HepG2 (cell line): ENCODE data around the gene LAMC1. TPM values are rescaled to one million over a fixed set of nuclear protein-coding genes. Genes with fewer than 3 reads are reported as not detected.

Experiments
- DMAP1 ChIP-seq: IDR thresholded peaks from 2 replicates; pipeline ENCODE4 v1.6.1; 2016
- E2F2 ChIP-seq: sonication (generic); formaldehyde crosslinking; IDR thresholded peaks from 2 replicates; pipeline ENCODE4 v1.4.0; 2020; ENCODE audit warnings: missing genetic modification reagents, borderline replicate concordance
- ESRRA ChIP-seq: sonication (generic); formaldehyde crosslinking; IDR thresholded peaks from 2 replicates; pipeline ENCODE4 v1.5.1; 2020; ENCODE audit warnings: mild to moderate bottlenecking, low read depth, missing genetic modification reagents
- HOXA9 ChIP-seq: sonication (generic); formaldehyde crosslinking; IDR thresholded peaks from 2 replicates; pipeline ENCODE4 v1.8.1; 2022; ENCODE audit warnings: missing genetic modification reagents, mild to moderate bottlenecking, moderate library complexity, borderline replicate concordance
- MAF1 ChIP-seq: sonication (generic); formaldehyde crosslinking; IDR thresholded peaks from 2 replicates; pipeline ENCODE4 v1.5.0; 2020; ENCODE audit warnings: missing genetic modification reagents, borderline replicate concordance
- PHB2 ChIP-seq: fragments of 450-650 bp; IDR thresholded peaks from 2 replicates; pipeline ENCODE4 v1.6.1; 2018; ENCODE audit not compliant: partially characterized antibody
- RBFOX2 ChIP-seq: fragments of 200-400 bp; formaldehyde crosslinking; IDR thresholded peaks from 2 replicates; pipeline ENCODE4 v1.6.1; 2017; ENCODE audit warnings: low read depth, mild to moderate bottlenecking, low read length
- SALL1 ChIP-seq: sonication (generic); formaldehyde crosslinking; IDR thresholded peaks from 2 replicates; pipeline ENCODE4 v1.8.0; 2022; ENCODE audit warnings: mild to moderate bottlenecking, missing genetic modification reagents
- SIN3A ChIP-seq: IDR thresholded peaks from 2 replicates; pipeline ENCODE4 v1.6.1; 2011; ENCODE audit warnings: low read depth, mild to moderate bottlenecking, control low read depth, low read length, borderline replicate concordance
- TBL1XR1 ChIP-seq: fragments of 150-350 bp; IDR thresholded peaks from 2 replicates; pipeline ENCODE4 v1.6.1; 2014; ENCODE audit warnings: borderline replicate concordance, low read length; ENCODE audit not compliant: partially characterized antibody
- TRIM24 ChIP-seq: sonication (generic); formaldehyde crosslinking; IDR thresholded peaks from 2 replicates; pipeline ENCODE4 v1.8.0; 2022; ENCODE audit warnings: mild to moderate bottlenecking, missing genetic modification reagents
- ZBTB40 ChIP-seq, 2 experiments: fragments of 450-650 bp in 1 of 2; sonication (generic) in 1 of 2; formaldehyde crosslinking in 1 of 2; IDR thresholded peaks; 2 replicates each; pipeline versions ENCODE4 v1.6.1 to v1.8.0; 2016 to 2022; ENCODE audit warnings: antibody characterized with exemption in 1 of 2, mild to moderate bottlenecking in 1 of 2, missing genetic modification reagents in 1 of 2
- ZFX ChIP-seq: sonication (generic); formaldehyde crosslinking; IDR thresholded peaks from 2 replicates; pipeline ENCODE4 v1.4.0; 2020; ENCODE audit warnings: mild to moderate bottlenecking, low read depth, missing genetic modification reagents, moderate library complexity
- ZNF451 ChIP-seq: sonication (generic); formaldehyde crosslinking; IDR thresholded peaks from 2 replicates; pipeline ENCODE4 v1.5.0; 2020; ENCODE audit warnings: mild to moderate bottlenecking, missing genetic modification reagents
- ZNF513 ChIP-seq: sonication (generic); formaldehyde crosslinking; conservative IDR thresholded peaks from 2 replicates; pipeline ENCODE4 v1.5.0; 2020; ENCODE audit warnings: missing genetic modification reagents
- ZNF570 ChIP-seq: sonication (generic); formaldehyde crosslinking; IDR thresholded peaks from 2 replicates; pipeline ENCODE4 v1.4.0; 2020; ENCODE audit warnings: mild to moderate bottlenecking, missing genetic modification reagents, borderline replicate concordance
- ZNF598 ChIP-seq: sonication (generic); formaldehyde crosslinking; IDR thresholded peaks from 2 replicates; pipeline ENCODE4 v1.5.1; 2020; ENCODE audit warnings: mild to moderate bottlenecking, missing genetic modification reagents, borderline replicate concordance
- polyA plus RNA-seq, 8 experiments: library from polyadenylated mRNA; depleted of rRNA in 3 of 8; stranded (reverse) in 7 of 8; unstranded in 1 of 8; fragments of >200 nt; fragmentation: Illumina TruSeq in 4 of 8; extraction: Trizol in 4 of 8; gene quantifications; 2 replicates each; pipeline versions ENCODE4 v1.2.1 to v1.2.3, GENCODE V29; 2011 to 2016; ENCODE audit warnings: low read depth in 4 of 8, missing spikeins in 1 of 8, mixed read lengths in 1 of 8; ENCODE audit not compliant: insufficient read depth in 1 of 8
- total RNA-seq, 5 experiments: library from RNA; depleted of rRNA; stranded (reverse); fragments of >200 nt; fragmentation: Illumina TruSeq; extraction: Trizol; gene quantifications; 2 replicates each; pipeline ENCODE4 v1.2.3, GENCODE V29; 2016; ENCODE audit warnings: low read depth in 1 of 5

The LAMC1 gene
- total and polyA plus RNA-seq, 2 of the 13 experiments (the other 11 are each of a cell fraction or from before 2014, with no cell fraction given) = 58.5 to 137 TPM

GRCh38 chr1:183023601-183024316, 539 bp downstream of the LAMC1 start (continued):
- TF ChIP-seq ZBTB40 (IDR thresholded peaks at IDR 0.05) (no peak), ZBTB40 (CRISPR knock-in tag; IDR thresholded peaks at IDR 0.05) (peak; percentile 81), SALL1 (peak; percentile 47), TRIM24 (CRISPR knock-in tag) (no peak), ZNF513 (no peak), HOXA9 (CRISPR knock-in tag) (peak; percentile 66; the same call in 1 of the 2 replicates), ZFX (CRISPR knock-in tag) (peak; percentile 80), SIN3A (peak; percentile 29; the same call in 1 of the 2 replicates), ZNF598 (CRISPR knock-in tag) (peak; percentile 80; the same call in 1 of the 2 replicates), E2F2 (CRISPR knock-in tag) (peak; percentile 67; the same call in 1 of the 2 replicates), TBL1XR1 (no peak), PHB2 (no peak), ESRRA (CRISPR knock-in tag) (peak; percentile 40; the same call in 1 of the 2 replicates), DMAP1 (CRISPR knock-in tag) (peak; percentile 73; the same call in 1 of the 2 replicates), ZNF570 (CRISPR knock-in tag) (no peak), RBFOX2 (peak; percentile 80), MAF1 (0 out of 2 replicates have a peak, but pooled peaks have one; percentile 73), ZNF451 (CRISPR knock-in tag) (0 out of 2 replicates have a peak, but pooled peaks have one; percentile 72)
